Uterus (tissue), 4 donors: ENCODE data around the gene AKR1D1. TPM values are rescaled to one million over a fixed set of nuclear protein-coding genes. Genes with fewer than 3 reads are reported as not detected.

ENCODE experiments used
- DNase-seq, 2 donors: peaks; one replicate each; pipeline ENCODE4 v3.0.0-alpha.2; 2019 to 2020
- H3K27ac ChIP-seq, 2 donors: fragments of 200-600 bp; sonication (generic); 1 replicate in 1 of 2; 2 replicates in 1 of 2; pipeline ENCODE4 v1.5.1; 2016 to 2018
- H3K27me3 ChIP-seq, 2 donors: fragments of 200-600 bp; sonication (generic); one replicate each; pipeline ENCODE4 v1.5.1; 2018 to 2019; ENCODE audit warnings: control low read depth in 1 of 2
- H3K36me3 ChIP-seq, 2 donors: fragments of 200-600 bp; sonication (generic); one replicate each; pipeline ENCODE4 v1.5.1; 2019; ENCODE audit warnings: control low read depth in 1 of 2
- H3K4me1 ChIP-seq, 2 donors: fragments of 200-600 bp; sonication (generic); one replicate each; pipeline ENCODE4 v1.5.1; 2018 to 2019; ENCODE audit warnings: control low read depth in 1 of 2
- H3K4me3 ChIP-seq, 2 donors: fragments of 200-600 bp; sonication (generic); 1 replicate in 1 of 2; 2 replicates in 1 of 2; pipeline ENCODE4 v1.5.1; 2018 to 2019; ENCODE audit warnings: mild to moderate bottlenecking in 1 of 2
- H3K9me3 ChIP-seq, 2 donors: fragments of 200-600 bp; sonication (generic); one replicate each; pipeline ENCODE4 v1.5.1; 2019; ENCODE audit warnings: control low read depth in 1 of 2
- CTCF ChIP-seq, 4 experiments: fragments of 200-600 bp in 2 of 4; fragments of 450-650 bp in 2 of 4; sonication (generic) in 2 of 4; IDR thresholded peaks; one replicate each; pipeline ENCODE4 v1.5.1; 2016 to 2019; ENCODE audit warnings: antibody characterized with exemption in 4 of 4, mild to moderate bottlenecking in 2 of 4, moderate library complexity in 1 of 4
- POLR2A ChIP-seq, 2 donors: fragments of 450-650 bp; IDR thresholded peaks; one replicate each; pipeline ENCODE4 v1.6.1; 2016; ENCODE audit warnings: antibody characterized with exemption in 2 of 2, mild to moderate bottlenecking in 1 of 2, moderate library complexity in 1 of 2
- intact Hi-C: fragments of 100-400 bp; cut with DNase I; formaldehyde crosslinking; loops from one replicate; pipeline ENCODE4 v1.15.1; 2023; ENCODE audit warnings: low total_unique reads
- small RNA-seq: library from RNA; depleted of rRNA; stranded (forward); fragments of <200 nt; gene quantifications from one replicate; pipeline ENCODE3, GENCODE V24; 2016
- total RNA-seq, 4 donors: library from RNA; depleted of rRNA in 3 of 4; stranded (reverse); fragments of >200 nt in 3 of 4; gene quantifications; one replicate each; pipeline versions ENCODE4 v1.1.0 to v1.2.4, GENCODE V29; 2014 to 2023
- donor health status: DM: yes; HTN: yes; CAD: no.

AKR1D1 gene
- total RNA-seq, 4 donors from 2014 or later: not detected

- TF ChIP-seq CTCF (IDR thresholded peaks at IDR 0.05): no peak
- Histone ChIP-seq H3K4me3 (no peak overlapping the region), H3K27me3 (no peaks in the 10 kb centered on the region), H3K4me1 (no peaks in the 10 kb centered on the region), H3K36me3 (no peaks in the 10 kb centered on the region), H3K27ac (no peak overlapping the region), H3K9me3 (peaks cover 0 to 4% of the 10 kb centered on the region in 2 donors)
- DNase-seq: no peak
- intact Hi-C loops: no loop called here
Observed at GRCh38 chr7:138166681-138167080, 90.4 kb downstream of the AKR1D1 start.

DNA sequence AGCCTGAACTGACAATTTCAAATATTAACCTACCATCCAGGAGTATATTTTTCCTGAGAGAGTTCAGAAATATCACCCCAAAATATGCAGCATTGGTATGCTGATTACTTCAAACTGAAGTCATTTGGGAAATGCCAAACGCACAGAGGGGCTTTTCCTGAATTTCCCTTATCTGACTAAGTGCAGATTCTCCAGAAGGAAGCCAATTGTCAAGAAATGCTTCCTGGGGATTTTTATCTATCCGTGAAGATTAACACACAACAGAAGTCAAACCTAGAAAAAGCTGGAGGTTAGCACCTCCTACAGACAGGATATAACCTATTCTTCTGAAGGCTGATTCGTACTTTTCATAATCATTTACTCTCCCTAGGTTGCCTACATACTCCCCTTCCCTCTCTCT, 91.0 kb downstream of the AKR1D1 start:
- H3K4me3 ChIP-seq: no peak overlapping the region
- TF ChIP-seq POLR2A (IDR thresholded peaks at IDR 0.05): no peak
- no peak for TF ChIP-seq CTCF (IDR thresholded peaks at IDR 0.05)
- no peaks in the 10 kb centered on the region for H3K4me1 ChIP-seq
- no peaks in the 10 kb centered on the region for H3K36me3 ChIP-seq
- peaks cover 0 to 4% of the 10 kb centered on the region in 2 donors for H3K9me3 ChIP-seq
- no peaks in the 10 kb centered on the region for H3K27me3 ChIP-seq
- DNase-seq: no peak
- intact Hi-C loops: no loop called here
- H3K27ac ChIP-seq: no peak overlapping the region

- no peak for DNase-seq
- no peaks in the 10 kb centered on the region for H3K27me3 ChIP-seq
- H3K9me3 ChIP-seq: peaks cover 0 to 4% of the 10 kb centered on the region in 2 donors
- intact Hi-C loops: no loop called here
- TF ChIP-seq CTCF (IDR thresholded peaks at IDR 0.05): no peak
- no peak for TF ChIP-seq POLR2A (IDR thresholded peaks at IDR 0.05)
- no peak overlapping the region for H3K27ac ChIP-seq
- H3K4me3 ChIP-seq: no peak overlapping the region
- H3K36me3 ChIP-seq: no peaks in the 10 kb centered on the region
- no peaks in the 10 kb centered on the region for H3K4me1 ChIP-seq
Observed at GRCh38 chr7:138167869-138168296, 91.6 kb downstream of the AKR1D1 start.

Small RNA genes within 50 kb of the gene (small RNA-seq; reads per million reads assigned to genes)
- gene AC024082.2 (not detected), gene RN7SKP223 (not detected)

Other genes with a start within 250 kb of the AKR1D1 start
- gene DGKI, start 229.5 kb upstream of the AKR1D1 start, total RNA-seq: 1 to 10 TPM; 1.0 to 8.5 (median 4.1) TPM
- gene CREB3L2, start 74.4 kb upstream of the AKR1D1 start, total RNA-seq: 100 to 1,000 TPM in 1 of 4 donors, 10 to 100 TPM in 3; 24.7 to 185 (median 41.1) TPM